NCI-H146 (cell line): ENCODE measurements around the gene SEMA3A.

Experiments used
- DNase-seq: peaks from one replicate; lab custom pipeline; 2025; lab: John Stamatoyannopoulos, UW

The SEMA3A gene

GRCh38 chr7:83921941-83922607 lies 272.5 kb downstream of the SEMA3A start:
- peak; percentile 1 for DNase-seq

GRCh38 chr7:83921271-83921940 lies 273.2 kb downstream of the SEMA3A start:
- DNase-seq, result no peak

GRCh38 chr7:83918142-83918541 lies 276.4 kb downstream of the SEMA3A start:
- DNase-seq, result no peak

GRCh38 chr7:83913174-83913573 lies 281.4 kb downstream of the SEMA3A start:
- DNase-seq, result no peak

GRCh38 chr7:83908526-83908925 lies 286.1 kb downstream of the SEMA3A start:
- no peak for DNase-seq
